CD4-positive, alpha-beta T cell treated with Interferon alpha-2 for 1 hour (primary cell): ENCODE data around the gene PRR7.

Experiments
- DNase-seq, 2 donors: peaks; one replicate each; pipeline ENCODE4 v3.0.0-alpha.2; 2020 to 2022

The PRR7 gene

GRCh38 chr5:177425196-177425800 lies 21.3 kb upstream of the PRR7 start:
- no peak for DNase-seq

- peak; percentile 100 for DNase-seq
Observed at GRCh38 chr5:177425801-177426565, 20.6 kb upstream of the PRR7 start.

GRCh38 chr5:177426566-177427210 lies 19.9 kb upstream of the PRR7 start, which contains the start of gene GRK6:
TSS of gene GRK6 (plus strand) at chr5:177426676. CDS start at chr5:177426846, 170 bp downstream.
- DNase-seq, result peak; percentile 68 to 80

GRCh38 chr5:177427211-177427822 lies 19.3 kb upstream of the PRR7 start:
- DNase-seq, result no peak

- no peak for DNase-seq
Observed at GRCh38 chr5:177427919-177428573, 18.6 kb upstream of the PRR7 start.

- no peak for DNase-seq
Observed at GRCh38 chr5:177428574-177429217, 17.9 kb upstream of the PRR7 start.

- peak; percentile 89 to 90 for DNase-seq
Observed at GRCh38 chr5:177429248-177430040, 17.2 kb upstream of the PRR7 start.

GRCh38 chr5:177430140-177430951 lies 16.3 kb upstream of the PRR7 start:
- no peak for DNase-seq

- no peak for DNase-seq
Observed at GRCh38 chr5:177430972-177431316, 15.7 kb upstream of the PRR7 start.

GRCh38 chr5:177431317-177432142 lies 15.1 kb upstream of the PRR7 start:
- peak; percentile 81 to 84 for DNase-seq

GRCh38 chr5:177432143-177432838 lies 14.3 kb upstream of the PRR7 start:
- no peak for DNase-seq

- no peak for DNase-seq
Observed at GRCh38 chr5:177432839-177433657, 13.6 kb upstream of the PRR7 start.

GRCh38 chr5:177433658-177434217 lies 12.9 kb upstream of the PRR7 start:
- no peak for DNase-seq

GRCh38 chr5:177434437-177434836 lies 12.2 kb upstream of the PRR7 start:
- DNase-seq, result peak in 1 of 2 donors; percentile 59

GRCh38 chr5:177434942-177435738 lies 11.5 kb upstream of the PRR7 start:
- no peak for DNase-seq

GRCh38 chr5:177435847-177436536 lies 10.6 kb upstream of the PRR7 start:
- DNase-seq, result no peak
